NCI-H446 treated with DMSO at 0.1 percent for 48 hours (cell line): ENCODE data around the gene PIM3.
"Not testable (repeated sequence)": the region's sequence is repeated elsewhere in the genome, so short reads cannot be mapped to it uniquely, and the experiment has no call there.

Source experiments
- DNase-seq: peaks from one replicate; lab custom pipeline; 2025; lab: John Stamatoyannopoulos, UW

The PIM3 gene

GRCh38 chr22:49966774-49967705 is 6.5 kb downstream of the PIM3 start:
- DNase-seq: no peak

GRCh38 chr22:49967706-49968208 is 7.2 kb downstream of the PIM3 start:
- no peak for DNase-seq

GRCh38 chr22:49968313-49968830 is 7.8 kb downstream of the PIM3 start:
- DNase-seq: no peak

- DNase-seq: no peak
Measured at GRCh38 chr22:49968831-49969661, 8.5 kb downstream of the PIM3 start.

GRCh38 chr22:49969751-49970527 is 9.4 kb downstream of the PIM3 start:
- no peak for DNase-seq

GRCh38 chr22:49970528-49971231 is 10.1 kb downstream of the PIM3 start:
- no peak for DNase-seq

- no peak for DNase-seq
Measured at GRCh38 chr22:49971232-49972162, 10.9 kb downstream of the PIM3 start.

GRCh38 chr22:49972163-49973017 is 11.8 kb downstream of the PIM3 start:
- no peak for DNase-seq

- DNase-seq: no peak
Measured at GRCh38 chr22:49973018-49973961, 12.7 kb downstream of the PIM3 start.

GRCh38 chr22:49975543-49976389 is 15.2 kb downstream of the PIM3 start:
- DNase-seq: no peak

GRCh38 chr22:49976439-49977175 is 16.0 kb downstream of the PIM3 start:
- DNase-seq: no peak

GRCh38 chr22:49977578-49977977 is 17.0 kb downstream of the PIM3 start:
- DNase-seq: no peak

GRCh38 chr22:49979587-49980264 is 19.2 kb downstream of the PIM3 start:
- no peak for DNase-seq

- not testable (repeated sequence) for DNase-seq
Measured at GRCh38 chr22:49981799-49982198, 21.2 kb downstream of the PIM3 start.
